Calu3 (cell line): ENCODE data around the gene ENPEP. TPM values are rescaled to one million over a fixed set of nuclear protein-coding genes. Genes with fewer than 3 reads are reported as not detected.
"Not testable (repeated sequence)": the region's sequence is repeated elsewhere in the genome, so short reads cannot be mapped to it uniquely, and the experiment has no call there.

Source experiments
- BruUV-seq: library from RNA; stranded (reverse); fragments of 400-500 nt; replicated peaks from 2 replicates; lab custom pipeline; 2021; lab: Mats Ljungman, UMichigan
- CTCF ChIA-PET: fragments of 300-600 bp; sonication (Branson Sonifier 250); formaldehyde crosslinking; loops from one replicate; lab custom pipeline; 2022; ENCODE audit warnings: antibody characterized with exemption; lab: Charles Lee
- DNase-seq: peaks from one replicate; pipeline ENCODE4 v3.0.0; 2022
- H3K27ac Mint-ChIP-seq: one replicate; pipeline ENCODE4 v1.8.0; 2022; ENCODE audit warnings: mixed read lengths; ENCODE audit not compliant: unreplicated experiment
- H3K27me3 Mint-ChIP-seq: one replicate; pipeline ENCODE4 v1.8.0; 2022; ENCODE audit warnings: mixed read lengths; ENCODE audit not compliant: unreplicated experiment
- H3K36me3 Mint-ChIP-seq: one replicate; pipeline ENCODE4 v1.8.0; 2022; ENCODE audit warnings: mild to moderate bottlenecking, moderate library complexity, mixed read lengths; ENCODE audit not compliant: insufficient read depth, unreplicated experiment
- H3K4me1 Mint-ChIP-seq: one replicate; pipeline ENCODE4 v1.8.0; 2022; ENCODE audit warnings: mild to moderate bottlenecking, low read depth, mixed read lengths; ENCODE audit not compliant: unreplicated experiment
- H3K4me3 Mint-ChIP-seq: one replicate; pipeline ENCODE4 v1.8.0; 2022; ENCODE audit warnings: mild to moderate bottlenecking, low read depth, moderate library complexity, mixed read lengths; ENCODE audit not compliant: unreplicated experiment
- H3K9me3 Mint-ChIP-seq: one replicate; pipeline ENCODE4 v1.8.0; 2022; ENCODE audit warnings: low read depth, mixed read lengths; ENCODE audit not compliant: unreplicated experiment
- CTCF ChIP-seq: fragments of 200-600 bp; IDR thresholded peaks from one replicate; pipeline ENCODE4 v1.8.0; 2022; ENCODE audit warnings: antibody characterized with exemption; ENCODE audit not compliant: unreplicated experiment
- intact Hi-C: fragments of 100-400 bp; cut with micrococcal nuclease; formaldehyde crosslinking; loops from one replicate; pipeline ENCODE4 v1.10.0; 2022; ENCODE audit not compliant: unreplicated experiment
- total RNA-seq: library from RNA; stranded (reverse); gene quantifications from 2 replicates; pipeline ENCODE4 v1.2.3, GENCODE V29; 2022

The ENPEP gene
- total RNA-seq, 1 experiment from 2014 or later = not detected

DNA sequence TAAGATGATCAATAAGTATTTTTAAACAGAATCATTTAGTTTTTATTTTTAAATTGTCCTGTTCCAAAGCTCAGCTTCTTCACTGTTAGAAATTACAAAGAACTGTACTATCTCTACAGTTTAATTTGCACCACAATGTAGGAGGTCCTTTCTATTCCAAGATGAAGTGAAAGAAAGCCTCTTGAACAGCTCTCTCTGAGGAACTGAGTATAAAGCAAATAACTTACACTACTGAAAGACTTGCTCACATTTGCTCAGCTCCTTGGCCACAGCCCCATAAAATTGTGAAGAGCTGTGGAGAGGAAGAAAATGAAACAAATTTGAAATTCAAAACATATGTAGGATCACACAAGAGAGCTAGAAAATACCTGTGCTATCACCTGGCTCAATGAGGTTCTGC lies 68.6 kb downstream of the ENPEP start:
- no peaks in the 10 kb centered on the region for H3K9me3 Mint-ChIP-seq
- peaks cover 10% of the 10 kb centered on the region for H3K4me1 Mint-ChIP-seq
- BruUV-seq = no TSS peak
- TF ChIP-seq CTCF = no peak
- no peaks in the 10 kb centered on the region for H3K36me3 Mint-ChIP-seq
- H3K27me3 Mint-ChIP-seq = no peaks in the 10 kb centered on the region
- no peak for DNase-seq
- intact Hi-C loops = no loop called here
- H3K27ac Mint-ChIP-seq = no peak overlapping the region
- no peak overlapping the region for H3K4me3 Mint-ChIP-seq
- CTCF ChIA-PET = no interaction called here

- H3K4me3 Mint-ChIP-seq = no peak overlapping the region
- no peak for TF ChIP-seq CTCF
- peaks cover 5% of the 10 kb centered on the region for H3K4me1 Mint-ChIP-seq
- no peak for DNase-seq
- no TSS peak for BruUV-seq
- CTCF ChIA-PET = interaction anchor here (0.6 to 1.0 kb wide), 3 partner anchors 16 to 1023 kb away, joined by 3 to 6 read pairs (median 3); no protein-coding TSS in a partner anchor
- intact Hi-C loops = no loop called here
- H3K36me3 Mint-ChIP-seq = no peaks in the 10 kb centered on the region
- H3K27ac Mint-ChIP-seq = no peak overlapping the region
- H3K27me3 Mint-ChIP-seq = no peaks in the 10 kb centered on the region
- no peaks in the 10 kb centered on the region for H3K9me3 Mint-ChIP-seq
Observed at GRCh38 chr4:110550260-110550659, 74.3 kb downstream of the ENPEP start.

GRCh38 chr4:110553197-110553596 lies 77.2 kb downstream of the ENPEP start:
- H3K36me3 Mint-ChIP-seq = no peaks in the 10 kb centered on the region
- H3K27me3 Mint-ChIP-seq = no peaks in the 10 kb centered on the region
- no peaks in the 10 kb centered on the region for H3K9me3 Mint-ChIP-seq
- CTCF ChIA-PET = no interaction called here
- BruUV-seq = no TSS peak
- TF ChIP-seq CTCF = no peak
- intact Hi-C loops = no loop called here
- no peak for DNase-seq
- H3K4me3 Mint-ChIP-seq = no peak overlapping the region
- H3K4me1 Mint-ChIP-seq = peaks cover 5% of the 10 kb centered on the region
- no peak overlapping the region for H3K27ac Mint-ChIP-seq

DNA sequence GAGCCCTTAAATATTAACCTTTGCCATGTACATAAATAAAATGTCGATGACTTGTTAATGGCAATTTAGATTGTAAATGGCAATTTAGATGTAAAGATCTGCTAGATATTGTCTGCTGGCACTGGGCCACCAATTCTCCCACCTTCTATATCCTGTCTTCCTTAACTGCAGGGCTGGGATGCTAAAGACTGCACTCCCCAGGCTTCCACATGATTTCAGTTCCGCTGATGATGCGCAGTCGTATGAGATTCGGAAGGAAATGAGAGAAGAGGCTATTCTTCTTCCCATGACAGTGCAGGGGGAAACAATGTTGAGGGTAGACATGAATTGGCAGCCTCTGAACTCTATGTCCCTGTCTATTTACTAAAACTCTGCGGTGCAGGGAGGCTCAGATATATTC lies 91.3 kb downstream of the ENPEP start:
- Mint-ChIP-seq H3K4me3 (no peak overlapping the region), H3K36me3 (no peaks in the 10 kb centered on the region), H3K4me1 (no peaks in the 10 kb centered on the region), H3K9me3 (no peaks in the 10 kb centered on the region), H3K27ac (no peak overlapping the region), H3K27me3 (no peaks in the 10 kb centered on the region)
- intact Hi-C loops = loop anchor here (5.0 kb wide), 1 partner anchor 200 kb away; no protein-coding TSS in a partner anchor
- TF ChIP-seq CTCF = no peak
- CTCF ChIA-PET = no interaction called here
- no peak for DNase-seq
- no TSS peak for BruUV-seq

DNA sequence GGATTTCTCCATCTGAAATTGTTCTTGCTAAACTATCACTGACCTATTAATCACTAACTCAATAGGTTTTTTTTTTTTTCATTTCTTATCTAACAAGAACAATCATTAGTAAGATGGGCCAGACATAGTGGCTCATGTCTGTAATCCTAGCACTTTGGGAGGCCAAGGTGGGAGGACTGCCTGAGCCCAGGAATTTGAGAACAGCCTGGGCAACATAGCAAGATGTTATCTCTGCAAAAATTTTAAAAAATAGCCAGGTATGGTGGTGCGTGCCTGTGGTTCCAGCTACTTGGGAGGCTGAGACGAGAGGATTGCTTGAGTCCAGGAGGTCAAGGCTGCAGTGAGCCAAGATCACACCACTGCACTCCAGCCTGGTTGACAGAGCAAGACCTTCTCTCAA lies 100.7 kb downstream of the ENPEP start:
- H3K36me3 Mint-ChIP-seq, H3K27ac Mint-ChIP-seq, H3K4me1 Mint-ChIP-seq, intact Hi-C loops, H3K27me3 Mint-ChIP-seq, BruUV-seq, H3K9me3 Mint-ChIP-seq, CTCF ChIA-PET, H3K4me3 Mint-ChIP-seq, DNase-seq: not testable (repeated sequence)
